IPS-18c (cell line): ENCODE results near the gene SREBF2.

ENCODE experiments used
- H3K4me3 ChIP-seq: 2 replicates; pipeline ENCODE4 v1.7.0; 2013; ENCODE audit warnings: low read depth, mild to moderate bottlenecking, low read length, moderate library complexity; ENCODE audit not compliant: insufficient read depth
- H3K9me3 ChIP-seq: one replicate; pipeline ENCODE4 v1.6.1; 2013; ENCODE audit warnings: mild to moderate bottlenecking, low read length, moderate library complexity; ENCODE audit not compliant: control insufficient read depth, insufficient read depth

The SREBF2 gene

GRCh38 chr22:41891407-41891806, 58.5 kb downstream of the SREBF2 start:
- peaks cover 2% of the 10 kb centered on the region for H3K9me3 ChIP-seq
- no peak overlapping the region for H3K4me3 ChIP-seq

GRCh38 chr22:41892721-41893120, 59.8 kb downstream of the SREBF2 start:
- peaks cover 2% of the 10 kb centered on the region for H3K9me3 ChIP-seq
- H3K4me3 ChIP-seq = no peak overlapping the region

GRCh38 chr22:41893591-41894375, 60.9 kb downstream of the SREBF2 start:
- Histone ChIP-seq H3K9me3 (peaks cover 2% of the 10 kb centered on the region), H3K4me3 (no peak overlapping the region)

DNA sequence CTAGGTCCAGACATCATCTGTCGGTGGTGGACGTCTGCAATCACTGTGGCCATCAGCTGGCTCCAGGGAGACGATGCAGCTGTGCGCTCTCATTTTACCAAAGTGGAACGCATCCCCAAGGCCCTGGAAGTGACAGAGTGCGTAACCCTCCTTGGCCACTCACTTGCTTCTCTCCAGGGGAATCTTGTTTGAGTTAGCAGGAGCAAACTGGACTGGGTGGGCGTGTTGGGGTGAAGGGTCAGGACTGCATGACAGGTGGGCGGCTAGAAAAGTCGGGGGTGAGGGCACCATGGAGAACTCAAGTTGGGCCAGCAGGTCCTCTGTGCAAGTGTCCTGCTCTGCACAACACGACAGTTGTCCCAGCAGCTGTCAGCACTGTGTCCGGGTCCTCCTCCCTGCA, 65.7 kb downstream of the SREBF2 start:
- Histone ChIP-seq H3K9me3 (no peaks in the 10 kb centered on the region), H3K4me3 (no peak overlapping the region)

- H3K4me3 ChIP-seq = no peak overlapping the region
- no peaks in the 10 kb centered on the region for H3K9me3 ChIP-seq
Observed at GRCh38 chr22:41899110-41899509, 66.2 kb downstream of the SREBF2 start.

GRCh38 chr22:41899992-41900651, 67.2 kb downstream of the SREBF2 start:
- H3K9me3 ChIP-seq = no peaks in the 10 kb centered on the region
- H3K4me3 ChIP-seq = no peak overlapping the region

DNA sequence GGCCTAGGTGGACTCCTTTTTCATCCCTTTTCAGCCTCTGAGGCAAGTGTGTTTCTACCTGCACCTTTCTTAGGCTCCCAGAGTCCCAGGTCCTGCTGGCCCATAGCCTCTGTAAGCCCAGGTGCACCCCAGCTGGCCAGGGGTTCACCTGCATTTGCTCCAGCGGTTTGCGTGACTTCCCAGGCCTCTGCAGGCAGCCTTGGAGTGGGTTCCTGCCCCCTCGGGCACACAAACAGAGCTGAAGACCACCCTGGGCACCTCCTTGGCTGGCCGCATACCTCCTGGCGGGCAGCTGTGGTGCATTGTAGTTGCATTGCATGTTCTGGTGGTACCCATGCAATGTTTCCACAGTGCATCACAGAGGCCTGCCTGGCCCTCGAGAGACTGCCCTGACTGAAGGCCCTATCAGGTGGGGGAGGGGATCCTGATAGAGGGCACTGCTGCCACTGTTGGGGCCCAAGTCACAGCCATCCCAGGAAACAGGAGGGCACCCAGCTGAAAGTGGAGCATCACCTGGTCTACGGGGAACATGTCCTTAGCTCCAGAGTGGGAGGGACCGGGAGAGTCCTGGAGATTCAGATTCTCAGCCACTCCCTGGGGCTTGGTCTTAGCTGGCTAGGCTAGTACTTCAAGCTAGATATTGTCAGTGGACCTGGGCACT, 67.9 kb downstream of the SREBF2 start:
- no peaks in the 10 kb centered on the region for H3K9me3 ChIP-seq
- H3K4me3 ChIP-seq = no peak overlapping the region

- Histone ChIP-seq H3K4me3 (no peak overlapping the region), H3K9me3 (no peaks in the 10 kb centered on the region)
Observed at GRCh38 chr22:41902016-41902415, 69.1 kb downstream of the SREBF2 start.

DNA sequence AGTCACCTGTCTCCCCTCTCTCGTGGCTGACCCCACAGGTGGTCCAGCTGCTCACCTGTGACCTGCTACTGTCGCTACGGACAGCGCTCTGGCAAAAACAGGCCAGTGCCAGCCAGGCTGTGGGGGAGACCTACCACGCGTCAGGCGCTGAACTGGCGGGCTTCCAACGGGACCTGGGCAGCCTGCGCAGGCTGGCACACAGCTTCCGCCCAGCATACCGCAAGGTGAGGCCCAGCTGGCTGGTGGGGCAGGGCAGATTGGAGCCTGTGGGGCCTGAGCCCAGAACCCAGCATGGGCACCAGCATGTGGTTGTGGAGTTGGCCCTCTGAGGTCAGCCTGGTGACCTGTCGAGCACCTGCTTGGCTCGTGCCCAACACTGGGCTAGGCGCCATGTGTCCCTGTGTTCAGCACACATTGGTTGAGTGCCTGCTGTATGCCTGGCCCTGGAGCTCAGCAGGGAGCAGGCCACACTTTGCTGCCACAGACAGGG, 70.1 kb downstream of the SREBF2 start:
- Histone ChIP-seq H3K4me3 (no peak overlapping the region), H3K9me3 (no peaks in the 10 kb centered on the region)

- no peak overlapping the region for H3K4me3 ChIP-seq
- H3K9me3 ChIP-seq = no peaks in the 10 kb centered on the region
Observed at GRCh38 chr22:41904450-41905410, 71.8 kb downstream of the SREBF2 start.

- no peak overlapping the region for H3K4me3 ChIP-seq
- no peaks in the 10 kb centered on the region for H3K9me3 ChIP-seq
Observed at GRCh38 chr22:41905411-41906202, 72.7 kb downstream of the SREBF2 start.

GRCh38 chr22:41906822-41907221, 73.9 kb downstream of the SREBF2 start:
- no peaks in the 10 kb centered on the region for H3K9me3 ChIP-seq
- no peak overlapping the region for H3K4me3 ChIP-seq

DNA sequence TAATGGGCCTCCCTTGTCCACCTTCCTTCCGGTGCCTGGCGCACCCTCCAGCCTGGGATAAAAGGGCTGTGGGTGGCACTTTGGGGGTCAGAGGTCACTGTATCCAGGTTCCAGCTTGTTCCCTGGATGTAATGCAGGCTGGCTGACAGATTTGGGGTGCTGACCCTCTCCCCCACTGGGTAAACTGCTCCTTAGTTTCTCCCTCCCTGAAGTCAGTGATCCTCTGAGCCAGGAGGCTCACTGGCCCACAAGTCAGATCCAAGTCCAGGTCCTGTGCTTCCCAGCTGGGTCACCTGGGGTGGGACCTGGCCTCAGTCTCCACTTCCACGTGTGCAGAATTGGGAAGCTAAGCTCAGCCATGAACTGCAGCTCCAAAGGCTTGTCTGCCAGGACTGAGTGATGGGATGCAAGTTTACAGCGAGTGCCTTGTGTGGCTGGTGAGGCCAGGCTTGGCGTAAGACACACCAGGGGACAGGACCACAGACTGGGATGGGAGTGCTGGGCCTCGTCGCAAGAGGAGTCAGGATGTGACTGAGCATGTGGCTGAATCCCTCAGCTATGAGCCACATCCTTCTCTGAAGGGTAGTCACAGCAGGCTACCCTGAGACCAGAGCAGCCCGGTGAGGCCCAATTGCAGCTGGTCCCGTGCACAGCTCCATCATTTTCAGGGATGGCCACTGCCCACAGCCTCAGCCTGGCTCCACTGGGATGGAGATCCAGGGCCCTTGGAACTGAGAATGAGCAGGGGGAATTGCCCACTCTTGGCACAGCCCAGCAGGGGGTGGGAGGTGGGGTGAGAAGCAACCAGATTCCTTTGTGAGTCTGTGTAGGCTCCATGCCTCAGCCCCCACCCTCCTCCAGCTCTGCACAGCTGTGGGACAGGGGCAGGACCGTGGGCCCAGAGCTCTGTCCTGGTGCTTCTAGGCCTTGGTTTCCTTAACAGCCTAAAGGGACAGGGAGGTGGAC, 74.8 kb downstream of the SREBF2 start:
- H3K4me3 ChIP-seq = no peak overlapping the region
- H3K9me3 ChIP-seq = peaks cover 2% of the 10 kb centered on the region

- H3K4me3 ChIP-seq = no peak overlapping the region
- peaks cover 2% of the 10 kb centered on the region for H3K9me3 ChIP-seq
Observed at GRCh38 chr22:41908411-41909309, 75.8 kb downstream of the SREBF2 start.
